Activated T-helper 2 cell treated with anti-CD3 and anti-CD28 coated beads, Interferon-gamma antibody, Interleukin-2, Interleukin-4, amounts not matched to agents 10 μg/mL and 5 μg/mL and 100 μg/mL, durations not matched to agents 14 hours and 24 hours and 36 hours (primary cell): ENCODE measurements around the gene FAM117A. TPM values are rescaled to one million over a fixed set of nuclear protein-coding genes. Genes with fewer than 3 reads are reported as not detected.
"Not testable (repeated sequence)": the region's sequence is repeated elsewhere in the genome, so short reads cannot be mapped to it uniquely, and the experiment has no call there.

Source experiments
- DNase-seq: peaks from one replicate; pipeline ENCODE4 v3.0.0; 2021; ENCODE audit warnings: low spot score
- H3K27ac Mint-ChIP-seq: one replicate; pipeline ENCODE4 v1.8.0; 2021; ENCODE audit warnings: mixed read lengths
- H3K27me3 Mint-ChIP-seq: one replicate; pipeline ENCODE4 v1.8.0; 2021; ENCODE audit warnings: low read depth, mixed read lengths
- H3K36me3 Mint-ChIP-seq: one replicate; pipeline ENCODE4 v1.8.0; 2021; ENCODE audit warnings: low read depth, mixed read lengths
- H3K4me1 Mint-ChIP-seq: one replicate; pipeline ENCODE4 v1.8.0; 2021; ENCODE audit warnings: low read depth, mixed read lengths
- H3K4me3 Mint-ChIP-seq: one replicate; pipeline ENCODE4 v1.8.0; 2021; ENCODE audit warnings: low read depth, mild to moderate bottlenecking, moderate library complexity, mixed read lengths
- H3K9me3 Mint-ChIP-seq: one replicate; pipeline ENCODE4 v1.8.0; 2021; ENCODE audit warnings: mixed read lengths
- intact Hi-C: fragments of 100-400 bp; cut with micrococcal nuclease; formaldehyde crosslinking; loops from one replicate; pipeline ENCODE4 v1.15.1; 2023
- total RNA-seq: library from RNA; stranded (reverse); gene quantifications from 2 replicates; pipeline ENCODE4 v1.2.3, GENCODE V29; 2022

FAM117A gene
- total RNA-seq, 1 donor from 2014 or later, result 15.8 TPM

GRCh38 chr17:49729069-49729468 lies 34.9 kb downstream of the FAM117A start:
- peaks cover 61% of the 10 kb centered on the region for H3K36me3 Mint-ChIP-seq
- no peaks in the 10 kb centered on the region for H3K9me3 Mint-ChIP-seq
- no peaks in the 10 kb centered on the region for H3K27me3 Mint-ChIP-seq
- no peak overlapping the region for H3K27ac Mint-ChIP-seq
- no peak overlapping the region for H3K4me3 Mint-ChIP-seq
- intact Hi-C loops, result no loop called here
- H3K4me1 Mint-ChIP-seq, result peaks cover 28% of the 10 kb centered on the region
- DNase-seq, result no peak

- DNase-seq, result no peak
- Mint-ChIP-seq H3K27ac (peak overlapping the region; percentile 13), H3K36me3 (peaks cover 61% of the 10 kb centered on the region), H3K4me1 (peaks cover 28% of the 10 kb centered on the region), H3K9me3 (no peaks in the 10 kb centered on the region), H3K4me3 (no peak overlapping the region), H3K27me3 (no peaks in the 10 kb centered on the region)
- intact Hi-C loops, result no loop called here
Observed at GRCh38 chr17:49728425-49728824, 35.5 kb downstream of the FAM117A start.

- peaks cover 53% of the 10 kb centered on the region for H3K36me3 Mint-ChIP-seq
- no peak overlapping the region for H3K27ac Mint-ChIP-seq
- DNase-seq, result no peak
- intact Hi-C loops, result no loop called here
- no peaks in the 10 kb centered on the region for H3K27me3 Mint-ChIP-seq
- peaks cover 22% of the 10 kb centered on the region for H3K4me1 Mint-ChIP-seq
- H3K4me3 Mint-ChIP-seq, result no peak overlapping the region
- no peaks in the 10 kb centered on the region for H3K9me3 Mint-ChIP-seq
Observed at GRCh38 chr17:49727380-49727779, 36.6 kb downstream of the FAM117A start.

GRCh38 chr17:49725452-49726130 lies 38.3 kb downstream of the FAM117A start:
- H3K4me3 Mint-ChIP-seq, result no peak overlapping the region
- no peaks in the 10 kb centered on the region for H3K27me3 Mint-ChIP-seq
- no peak overlapping the region for H3K27ac Mint-ChIP-seq
- no peak for DNase-seq
- H3K36me3 Mint-ChIP-seq, result peaks cover 51% of the 10 kb centered on the region
- H3K4me1 Mint-ChIP-seq, result peaks cover 17% of the 10 kb centered on the region
- intact Hi-C loops, result no loop called here
- H3K9me3 Mint-ChIP-seq, result no peaks in the 10 kb centered on the region

- H3K4me3 Mint-ChIP-seq, DNase-seq, H3K4me1 Mint-ChIP-seq, H3K9me3 Mint-ChIP-seq, H3K27ac Mint-ChIP-seq, intact Hi-C loops, H3K27me3 Mint-ChIP-seq: not testable (repeated sequence)
- peaks cover 57% of the 10 kb centered on the region for H3K36me3 Mint-ChIP-seq
Observed at GRCh38 chr17:49724552-49724951, 39.4 kb downstream of the FAM117A start.

GRCh38 chr17:49723423-49723822 lies 40.5 kb downstream of the FAM117A start:
- intact Hi-C loops, result no loop called here
- DNase-seq, result no peak
- no peaks in the 10 kb centered on the region for H3K9me3 Mint-ChIP-seq
- peaks cover 54% of the 10 kb centered on the region for H3K36me3 Mint-ChIP-seq
- no peaks in the 10 kb centered on the region for H3K27me3 Mint-ChIP-seq
- no peak overlapping the region for H3K4me3 Mint-ChIP-seq
- peaks cover 2% of the 10 kb centered on the region for H3K4me1 Mint-ChIP-seq
- no peak overlapping the region for H3K27ac Mint-ChIP-seq

- Mint-ChIP-seq H3K27me3 (no peaks in the 10 kb centered on the region), H3K9me3 (no peaks in the 10 kb centered on the region), H3K4me3 (no peak overlapping the region), H3K4me1 (peaks cover 5% of the 10 kb centered on the region), H3K27ac (no peak overlapping the region), H3K36me3 (peaks cover 57% of the 10 kb centered on the region)
- DNase-seq, result no peak
- intact Hi-C loops, result no loop called here
Observed at GRCh38 chr17:49722066-49722465, 41.9 kb downstream of the FAM117A start.

GRCh38 chr17:49717371-49717861 lies 46.5 kb downstream of the FAM117A start:
- Mint-ChIP-seq H3K4me3 (no peak overlapping the region), H3K9me3 (no peaks in the 10 kb centered on the region), H3K36me3 (peaks cover 66% of the 10 kb centered on the region), H3K4me1 (peaks cover 26% of the 10 kb centered on the region), H3K27me3 (no peaks in the 10 kb centered on the region), H3K27ac (peak overlapping the region; percentile 81)
- no peak for DNase-seq
- intact Hi-C loops, result no loop called here

GRCh38 chr17:49716668-49717364 lies 47.1 kb downstream of the FAM117A start:
- no peak for DNase-seq
- Mint-ChIP-seq H3K36me3 (peaks cover 63% of the 10 kb centered on the region), H3K4me3 (no peak overlapping the region), H3K27ac (peak overlapping the region; percentile 81), H3K27me3 (no peaks in the 10 kb centered on the region), H3K9me3 (no peaks in the 10 kb centered on the region), H3K4me1 (peaks cover 26% of the 10 kb centered on the region)
- intact Hi-C loops, result no loop called here

GRCh38 chr17:49715717-49716279 lies 48.1 kb downstream of the FAM117A start:
- intact Hi-C loops, result loop anchor here (1.0 kb wide), 1 partner anchor 19 kb away; no protein-coding TSS in a partner anchor
- Mint-ChIP-seq H3K9me3 (no peaks in the 10 kb centered on the region), H3K4me3 (no peak overlapping the region), H3K27me3 (no peaks in the 10 kb centered on the region), H3K4me1 (peaks cover 26% of the 10 kb centered on the region), H3K36me3 (peaks cover 64% of the 10 kb centered on the region), H3K27ac (peak overlapping the region; percentile 82)
- no peak for DNase-seq

GRCh38 chr17:49715216-49715615 lies 48.7 kb downstream of the FAM117A start:
- Mint-ChIP-seq H3K4me1 (peaks cover 26% of the 10 kb centered on the region), H3K27me3 (no peaks in the 10 kb centered on the region), H3K4me3 (no peak overlapping the region), H3K9me3 (no peaks in the 10 kb centered on the region), H3K36me3 (peaks cover 66% of the 10 kb centered on the region), H3K27ac (peak overlapping the region; percentile 82)
- DNase-seq, result no peak
- intact Hi-C loops, result loop anchor here (1.0 kb wide), 1 partner anchor 19 kb away; no protein-coding TSS in a partner anchor

- peak overlapping the region; percentile 88 for H3K4me3 Mint-ChIP-seq
- DNase-seq, result no peak
- peaks cover 29% of the 10 kb centered on the region for H3K4me1 Mint-ChIP-seq
- H3K27ac Mint-ChIP-seq, result peak overlapping the region; percentile 96
- no peaks in the 10 kb centered on the region for H3K27me3 Mint-ChIP-seq
- no peaks in the 10 kb centered on the region for H3K9me3 Mint-ChIP-seq
- peaks cover 43% of the 10 kb centered on the region for H3K36me3 Mint-ChIP-seq
- intact Hi-C loops, result loop anchor here (1.0 kb wide), 4 partner anchors 12 to 80 kb away; partner anchors contain the start of gene KAT7
Observed at GRCh38 chr17:49708515-49709183, 55.3 kb downstream of the FAM117A start.
